Measurements from ENCODE around the gene GRIA3. TPM values are rescaled to one million over a fixed set of nuclear protein-coding genes. Genes with fewer than 3 reads are reported as not detected.

Gene GRIA3
- total RNA-seq, 6 experiments from 2014 or later: 14.4 to 25.9 (median 18.0) TPM

DNA sequence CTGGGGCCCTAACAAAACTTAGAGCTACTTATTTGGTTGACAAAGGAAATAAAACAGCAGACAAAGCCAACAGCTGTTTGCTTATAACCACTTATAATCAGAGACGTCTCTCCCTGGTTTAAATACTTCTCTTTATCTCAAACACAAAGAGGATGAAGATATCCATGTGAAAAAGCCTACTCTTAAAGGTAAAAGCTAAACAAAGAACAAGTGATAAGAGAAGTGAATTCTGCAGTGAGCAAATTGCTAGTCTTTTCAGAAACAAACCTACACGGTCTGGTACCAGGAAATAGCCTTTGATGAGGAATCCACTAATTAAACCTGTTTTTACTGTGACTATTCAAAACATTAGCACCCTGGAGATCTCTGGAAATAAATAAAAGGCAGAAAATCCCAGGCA is 46.7 kb downstream of the GRIA3 start:
- H3K9me3 Mint-ChIP-seq: no peaks in the 10 kb centered on the region
- TF ChIP-seq, protein P1, sequence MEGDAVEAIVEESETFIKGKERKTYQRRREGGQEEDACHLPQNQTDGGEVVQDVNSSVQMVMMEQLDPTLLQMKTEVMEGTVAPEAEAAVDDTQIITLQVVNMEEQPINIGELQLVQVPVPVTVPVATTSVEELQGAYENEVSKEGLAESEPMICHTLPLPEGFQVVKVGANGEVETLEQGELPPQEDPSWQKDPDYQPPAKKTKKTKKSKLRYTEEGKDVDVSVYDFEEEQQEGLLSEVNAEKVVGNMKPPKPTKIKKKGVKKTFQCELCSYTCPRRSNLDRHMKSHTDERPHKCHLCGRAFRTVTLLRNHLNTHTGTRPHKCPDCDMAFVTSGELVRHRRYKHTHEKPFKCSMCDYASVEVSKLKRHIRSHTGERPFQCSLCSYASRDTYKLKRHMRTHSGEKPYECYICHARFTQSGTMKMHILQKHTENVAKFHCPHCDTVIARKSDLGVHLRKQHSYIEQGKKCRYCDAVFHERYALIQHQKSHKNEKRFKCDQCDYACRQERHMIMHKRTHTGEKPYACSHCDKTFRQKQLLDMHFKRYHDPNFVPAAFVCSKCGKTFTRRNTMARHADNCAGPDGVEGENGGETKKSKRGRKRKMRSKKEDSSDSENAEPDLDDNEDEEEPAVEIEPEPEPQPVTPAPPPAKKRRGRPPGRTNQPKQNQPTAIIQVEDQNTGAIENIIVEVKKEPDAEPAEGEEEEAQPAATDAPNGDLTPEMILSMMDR (IDR thresholded peaks at IDR 0.05): no peak
- peaks cover 22% of the 10 kb centered on the region for H3K4me1 Mint-ChIP-seq (ENCODE audit: low read depth)
- DNase-seq: no peak
- no peaks in the 10 kb centered on the region for H3K27me3 Mint-ChIP-seq (ENCODE audit: insufficient read depth)
- no peak overlapping the region for H3K27ac Mint-ChIP-seq
- H3K36me3 Mint-ChIP-seq (ENCODE audit: low read depth): no peaks in the 10 kb centered on the region
- H3K4me3 Mint-ChIP-seq: no peak overlapping the region

DNA sequence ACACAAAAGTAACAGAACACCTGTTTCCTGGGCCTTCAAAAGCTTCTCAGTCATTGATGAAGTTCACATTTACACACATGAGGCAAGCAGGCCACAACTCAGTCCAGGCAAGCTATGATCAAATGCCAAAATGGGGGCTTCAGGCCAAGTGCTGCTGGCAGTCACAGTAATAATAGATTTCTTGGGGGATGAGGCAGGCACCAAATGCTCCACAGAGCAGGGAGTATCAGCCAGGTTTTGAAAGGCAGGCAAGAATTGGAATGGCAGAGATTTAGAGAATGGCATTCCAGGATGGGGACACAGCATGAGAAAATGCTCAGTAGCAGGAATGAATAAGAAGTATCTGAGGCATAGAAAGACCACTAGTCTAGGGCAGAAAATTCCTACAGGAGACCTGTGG is 52.8 kb downstream of the GRIA3 start:
- TF ChIP-seq, protein P1 (IDR thresholded peaks at IDR 0.05): no peak
- Mint-ChIP-seq H3K4me1 (ENCODE audit: low read depth) (peaks cover 31% of the 10 kb centered on the region), H3K9me3 (no peaks in the 10 kb centered on the region), H3K4me3 (no peak overlapping the region), H3K27ac (no peak overlapping the region), H3K36me3 (ENCODE audit: low read depth) (no peaks in the 10 kb centered on the region), H3K27me3 (ENCODE audit: insufficient read depth) (no peaks in the 10 kb centered on the region)
- DNase-seq: no peak

DNA sequence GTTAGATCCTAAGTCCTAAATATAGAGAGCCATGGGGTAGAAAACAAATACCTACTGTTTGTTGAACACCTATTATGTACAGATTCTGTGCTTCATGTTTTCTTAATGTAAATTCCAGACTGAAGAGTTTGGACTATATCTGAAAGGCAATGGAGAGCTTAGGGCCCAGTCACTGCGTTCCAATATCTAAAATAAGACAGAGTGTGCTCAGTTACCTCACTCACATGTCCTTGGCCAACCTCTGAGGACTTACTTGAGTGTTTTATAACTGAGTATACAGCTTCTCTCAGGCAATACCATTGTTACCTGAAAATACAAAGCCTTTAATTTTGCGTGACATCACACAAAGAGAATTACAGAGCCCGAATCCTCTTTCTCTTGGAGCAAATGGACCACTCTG is 53.2 kb downstream of the GRIA3 start:
- H3K4me1 Mint-ChIP-seq (ENCODE audit: low read depth): peaks cover 31% of the 10 kb centered on the region
- no peak for DNase-seq
- H3K27ac Mint-ChIP-seq: no peak overlapping the region
- no peak overlapping the region for H3K4me3 Mint-ChIP-seq
- no peaks in the 10 kb centered on the region for H3K36me3 Mint-ChIP-seq (ENCODE audit: low read depth)
- no peaks in the 10 kb centered on the region for H3K27me3 Mint-ChIP-seq (ENCODE audit: insufficient read depth)
- no peaks in the 10 kb centered on the region for H3K9me3 Mint-ChIP-seq
- TF ChIP-seq, protein P1 (IDR thresholded peaks at IDR 0.05): no peak

DNA sequence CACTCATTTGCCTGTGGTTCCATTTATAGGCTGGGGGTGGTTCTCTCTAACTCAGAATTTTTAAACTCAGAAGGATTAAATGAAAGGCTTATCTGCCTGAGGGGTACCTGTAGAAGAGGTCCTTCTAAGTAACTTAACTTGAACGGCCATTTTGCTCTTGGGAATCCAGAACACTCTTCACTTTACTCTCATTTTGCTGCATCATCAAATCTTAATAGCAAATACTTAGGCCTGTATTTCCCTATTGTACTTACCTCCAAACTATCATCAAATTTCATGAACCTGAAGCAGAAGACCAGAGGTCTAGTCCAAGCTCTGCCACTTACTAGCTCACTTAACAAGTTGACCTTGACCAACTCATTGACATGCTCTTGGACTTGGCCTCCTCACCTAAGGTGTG is 70.4 kb downstream of the GRIA3 start:
- DNase-seq: no peak
- Mint-ChIP-seq H3K4me3 (no peak overlapping the region), H3K36me3 (ENCODE audit: low read depth) (peaks cover 28% of the 10 kb centered on the region), H3K4me1 (ENCODE audit: low read depth) (no peaks in the 10 kb centered on the region), H3K27me3 (ENCODE audit: insufficient read depth) (no peaks in the 10 kb centered on the region; the same call in 1 of the 2 replicates), H3K9me3 (no peaks in the 10 kb centered on the region), H3K27ac (no peak overlapping the region)
- TF ChIP-seq, protein P1 (IDR thresholded peaks at IDR 0.05): no peak

DNA sequence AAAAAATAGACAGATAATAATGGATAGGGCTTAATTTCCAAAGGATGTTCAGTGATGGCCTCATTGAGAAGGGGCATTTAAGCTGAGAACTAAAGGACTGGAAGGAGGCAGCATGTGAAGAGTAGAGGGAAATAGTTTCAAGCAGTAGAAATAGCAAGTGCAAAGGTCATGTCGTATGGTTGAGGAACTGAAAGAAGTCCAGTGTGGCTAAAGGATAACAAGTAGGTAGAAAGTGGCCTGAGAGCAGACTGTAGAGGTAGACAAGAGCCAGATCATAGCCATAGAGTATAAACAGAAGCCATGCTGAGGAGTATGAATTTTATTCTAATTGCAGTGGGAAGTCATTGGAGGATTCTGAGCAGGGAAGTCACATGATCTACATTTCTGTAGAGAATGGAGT is 72.3 kb downstream of the GRIA3 start:
- Mint-ChIP-seq H3K36me3 (ENCODE audit: low read depth) (peaks cover 32% of the 10 kb centered on the region), H3K27me3 (ENCODE audit: insufficient read depth) (no peaks in the 10 kb centered on the region; the same call in 1 of the 2 replicates), H3K9me3 (no peaks in the 10 kb centered on the region), H3K27ac (no peak overlapping the region), H3K4me1 (ENCODE audit: low read depth) (no peaks in the 10 kb centered on the region), H3K4me3 (no peak overlapping the region)
- TF ChIP-seq, protein P1 (IDR thresholded peaks at IDR 0.05): no peak
- no peak for DNase-seq

DNA sequence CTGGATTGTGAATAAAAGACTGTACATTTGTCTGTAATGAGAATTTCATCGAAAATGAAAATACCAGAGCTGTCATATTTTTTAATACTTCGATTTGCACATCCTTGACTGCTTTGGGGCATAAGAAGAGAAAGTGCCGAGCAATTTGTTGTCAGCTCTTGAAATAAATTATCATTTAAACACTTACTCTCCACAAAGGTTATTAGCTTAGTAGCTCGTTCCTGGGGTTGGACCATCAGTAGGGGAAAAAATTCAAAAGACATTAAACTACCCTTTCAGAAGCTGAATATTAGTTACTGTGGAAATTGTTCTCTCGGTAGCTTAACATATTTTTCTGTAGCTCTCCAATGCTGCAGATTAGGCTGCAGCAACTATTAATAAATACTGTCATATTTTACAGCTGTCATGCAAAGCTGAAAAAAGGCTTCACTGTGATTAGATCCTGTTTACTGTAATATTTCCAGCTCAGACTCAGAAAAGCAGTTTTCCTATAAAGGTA is 76.9 kb downstream of the GRIA3 start:
- TF ChIP-seq, protein P1 (IDR thresholded peaks at IDR 0.05): no peak
- H3K4me1 Mint-ChIP-seq (ENCODE audit: low read depth): peaks cover 12% of the 10 kb centered on the region
- DNase-seq: no peak
- H3K27ac Mint-ChIP-seq: no peak overlapping the region
- H3K9me3 Mint-ChIP-seq: no peaks in the 10 kb centered on the region
- H3K27me3 Mint-ChIP-seq (ENCODE audit: insufficient read depth): no peaks in the 10 kb centered on the region
- H3K4me3 Mint-ChIP-seq: no peak overlapping the region
- peaks cover 14% of the 10 kb centered on the region; the same call in 1 of the 2 replicates for H3K36me3 Mint-ChIP-seq (ENCODE audit: low read depth)

All from HFFc6 (cell line).